HEK293T (cell line): Measurements from ENCODE around the gene ILKAP.

Experiments
- ARNT ChIP-seq: fragments of 450-650 bp; IDR thresholded peaks from 2 replicates; pipeline ENCODE4 v1.6.1; 2017; ENCODE audit warnings: mild to moderate bottlenecking
- BHLHE40 ChIP-seq: fragments of 450-650 bp; IDR thresholded peaks from 2 replicates; pipeline ENCODE4 v1.6.1; 2016; ENCODE audit warnings: mild to moderate bottlenecking, moderate library complexity, borderline replicate concordance
- ELF4 ChIP-seq: fragments of 450-650 bp; IDR thresholded peaks from 2 replicates; pipeline ENCODE4 v1.6.1; 2017; ENCODE audit warnings: antibody characterized with exemption
- FOXA1 ChIP-seq: fragments of 450-650 bp; IDR thresholded peaks from 2 replicates; pipeline ENCODE4 v1.6.1; 2016; ENCODE audit warnings: mild to moderate bottlenecking
- FOXK2 ChIP-seq: fragments of 450-650 bp; IDR thresholded peaks from 2 replicates; pipeline ENCODE4 v1.6.1; 2016; ENCODE audit warnings: mild to moderate bottlenecking
- FOXM1 ChIP-seq: fragments of 450-650 bp; IDR thresholded peaks from 2 replicates; pipeline ENCODE4 v1.6.1; 2017; ENCODE audit warnings: mild to moderate bottlenecking, borderline replicate concordance
- SP1 ChIP-seq: fragments of 450-650 bp; IDR thresholded peaks from 2 replicates; pipeline ENCODE4 v1.6.1; 2017
- SUZ12 ChIP-seq: fragments of 450-650 bp; IDR thresholded peaks from 2 replicates; pipeline ENCODE4 v1.6.1; 2016; ENCODE audit warnings: mild to moderate bottlenecking
- TARDBP ChIP-seq: fragments of 450-650 bp; IDR thresholded peaks from 2 replicates; pipeline ENCODE4 v1.6.1; 2016
- ZNF384 ChIP-seq: fragments of 450-650 bp; IDR thresholded peaks from 2 replicates; pipeline ENCODE4 v1.6.1; 2016
- TF ChIP-seq, protein P1 (sequence below): fragments of 450-650 bp; IDR thresholded peaks from 2 replicates; pipeline ENCODE4 v1.6.1; 2016

DNA sequence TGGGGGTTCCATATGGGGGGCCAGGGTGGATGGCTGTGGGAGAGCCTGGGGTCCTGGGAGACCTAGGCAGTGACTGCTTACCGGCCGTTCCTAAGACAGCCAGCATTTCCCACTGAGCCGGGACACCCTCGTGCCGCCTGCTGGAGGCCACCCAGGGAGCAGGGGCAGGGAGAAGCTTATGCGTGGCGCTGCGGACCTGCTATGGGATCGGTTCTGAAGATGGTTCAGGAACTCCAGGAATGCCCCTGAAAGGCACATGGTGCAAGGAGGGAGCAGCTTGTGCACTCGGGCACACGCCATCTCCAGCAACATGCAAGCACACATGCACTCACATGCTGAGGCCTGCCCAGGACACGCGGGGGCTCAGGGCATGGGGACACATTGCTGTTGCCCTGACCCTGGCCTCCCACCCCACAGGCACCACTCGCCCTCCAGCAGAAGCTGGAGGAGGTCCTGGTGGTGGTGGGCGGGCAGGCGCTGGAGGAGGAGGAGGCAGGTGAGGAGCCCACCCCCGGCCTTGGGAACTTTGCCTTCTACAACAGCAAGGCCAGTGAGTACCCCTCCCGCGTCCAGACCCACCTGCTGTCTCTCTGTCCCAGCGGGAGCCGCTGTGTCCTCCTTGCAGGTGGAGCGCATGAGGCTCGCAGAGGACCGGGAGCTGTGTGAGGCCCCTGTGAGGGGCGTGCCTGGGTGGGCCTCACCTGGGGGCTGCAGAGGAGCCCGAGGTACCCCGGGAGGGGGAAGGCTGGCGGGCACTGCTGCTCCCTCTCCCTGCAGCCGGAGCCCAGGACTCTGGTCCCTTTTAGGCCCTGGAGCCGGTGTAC lies 60.9 kb downstream of the ILKAP start:
- TF ChIP-seq ARNT: no peak
- no peak for TF ChIP-seq ELF4
- no peak for TF ChIP-seq FOXM1
- no peak for TF ChIP-seq SP1
- no peak for TF ChIP-seq TARDBP
- TF ChIP-seq, protein P1, sequence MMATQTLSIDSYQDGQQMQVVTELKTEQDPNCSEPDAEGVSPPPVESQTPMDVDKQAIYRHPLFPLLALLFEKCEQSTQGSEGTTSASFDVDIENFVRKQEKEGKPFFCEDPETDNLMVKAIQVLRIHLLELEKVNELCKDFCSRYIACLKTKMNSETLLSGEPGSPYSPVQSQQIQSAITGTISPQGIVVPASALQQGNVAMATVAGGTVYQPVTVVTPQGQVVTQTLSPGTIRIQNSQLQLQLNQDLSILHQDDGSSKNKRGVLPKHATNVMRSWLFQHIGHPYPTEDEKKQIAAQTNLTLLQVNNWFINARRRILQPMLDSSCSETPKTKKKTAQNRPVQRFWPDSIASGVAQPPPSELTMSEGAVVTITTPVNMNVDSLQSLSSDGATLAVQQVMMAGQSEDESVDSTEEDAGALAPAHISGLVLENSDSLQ: no peak
- no peak for TF ChIP-seq ZNF384
- TF ChIP-seq FOXK2: no peak
- no peak for TF ChIP-seq FOXA1
- no peak for TF ChIP-seq SUZ12
- TF ChIP-seq BHLHE40: no peak
